ENCODE results near the gene ZNF865. TPM values are rescaled to one million over a fixed set of nuclear protein-coding genes. Genes with fewer than 3 reads are reported as not detected.
A peak's percentile ranks its signal among the peaks of the same experiment; 100 is the strongest.

The ZNF865 gene
- total and polyA plus RNA-seq, 2 of the 4 experiments (the other 2 are of a cell fraction): under 0.01 to 4.6 TPM

DNA sequence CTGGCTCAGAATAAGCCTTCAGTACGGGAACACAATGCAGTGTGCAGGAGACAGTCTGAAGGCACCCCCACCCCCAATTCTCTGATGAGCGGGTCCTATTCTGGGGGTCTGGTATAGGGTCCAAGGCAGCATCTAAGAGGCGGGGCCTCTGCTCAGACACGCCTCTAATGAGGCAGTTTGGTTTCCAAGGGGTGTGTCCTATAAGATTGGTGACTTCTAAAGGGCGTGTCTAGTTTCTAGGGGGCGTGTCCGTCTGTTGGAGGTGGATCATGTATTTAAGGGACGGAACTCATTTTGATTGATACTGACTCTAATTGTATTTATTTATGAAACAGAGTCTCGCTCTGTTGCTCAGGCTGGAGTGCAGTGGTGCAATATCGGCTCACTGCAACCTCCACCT, 14.8 kb upstream of the ZNF865 start:
- no peak for ATAC-seq (ENCODE audit: low read depth)
- POLR2A ChIA-PET (ENCODE audit: unreplicated experiment): no interaction called here
- peak overlapping the region; percentile 28 for H2AK9ac ChIP-seq (replicated peaks; ENCODE audit: low read depth, low read length, poor library complexity)

More for the DNA sequence above, 14.8 kb upstream of the ZNF865 start:
- H3K14ac ChIP-seq (replicated peaks; ENCODE audit: low read depth, low read length): no peak overlapping the region
- H3K4me3 ChIP-seq (ENCODE audit: insufficient read depth, low read depth, low read length): no peak overlapping the region
- H3K27ac ChIP-seq (ENCODE audit: insufficient read depth, low read length): no peak overlapping the region
- no peak for TF ChIP-seq USF2 (IDR thresholded peaks at IDR 0.05; ENCODE audit: low read depth, low read length)
- TF ChIP-seq RCOR1 (IDR thresholded peaks at IDR 0.05; ENCODE audit: insufficient replicate concordance, low read length): no peak
- TF ChIP-seq CTCF (conservative IDR thresholded peaks at IDR 0.05; ENCODE audit: low read depth, low read length): no peak
- in situ Hi-C loops (cut with MboI; ENCODE audit: low sequenced_read_pairs): no loop called here
- peaks cover 0 to under 1% of the 10 kb centered on the region in 2 experiments; a peak in 1 of 4 replicates for H3K79me1 ChIP-seq (ENCODE audit: low read depth in 1 of 2, low read length in 2 of 2)
- peaks cover 8% of the 10 kb centered on the region for H3K4me1 ChIP-seq (ENCODE audit: control insufficient read depth, insufficient read depth, low read length)
- peaks cover 30% of the 10 kb centered on the region for H3K36me3 ChIP-seq (ENCODE audit: control insufficient read depth, insufficient read depth, low read length)
- H3K18ac ChIP-seq (ENCODE audit: low read depth, low read length): no peak overlapping the region
- no peak overlapping the region for H2BK5ac ChIP-seq (ENCODE audit: low read depth, low read length, poor library complexity, severe bottlenecking)
- no peak overlapping the region for H3K23ac ChIP-seq (ENCODE audit: low read depth, low read length)
- no peak for DNase-seq
- H3K56ac ChIP-seq (ENCODE audit: extremely low read depth, insufficient read depth, low read length): no peak overlapping the region
- no peaks in the 10 kb centered on the region for H4K20me1 ChIP-seq (ENCODE audit: insufficient read depth, low read length)
- H4K91ac ChIP-seq (ENCODE audit: insufficient read depth, low read depth, low read length): no peak overlapping the region
- no peak overlapping the region for H2BK15ac ChIP-seq (ENCODE audit: low read depth, low read length)
- H2AK5ac ChIP-seq (ENCODE audit: low read depth, low read length): no peak overlapping the region
- no peak overlapping the region for H2BK120ac ChIP-seq (ENCODE audit: low read depth, low read length)
- H3K4me2 ChIP-seq (ENCODE audit: low read depth, low read length): no peak overlapping the region
- H3K9ac ChIP-seq (ENCODE audit: low read depth, low read length): no peak overlapping the region
- no peak overlapping the region for H4K5ac ChIP-seq (ENCODE audit: low read depth, low read length)
- no peaks in the 10 kb centered on the region for H3K9me3 ChIP-seq (ENCODE audit: control insufficient read depth, insufficient read depth, low read length)
- no peak overlapping the region for H2AFZ ChIP-seq (replicated peaks; ENCODE audit: low read length, poor library complexity)
- dilution Hi-C loops (cut with HindIII; ENCODE audit: low sequenced_read_pairs, unreplicated experiment): no loop called here
- no peak overlapping the region for H2BK20ac ChIP-seq (ENCODE audit: low read depth, low read length)
- CTCF ChIA-PET: no interaction called here
- 83% methylated on average over 1 of the region's 10 CpGs; no CpG with 5 or more reads in 1 of the 2 experiments for WGBS, 2 experiments (ENCODE audit: extremely low coverage in 2 of 2, insufficient read length in 1 of 2)
- intact Hi-C loops (cut with micrococcal nuclease): no loop called here
- H3K9me1 ChIP-seq (ENCODE audit: insufficient read depth, low read length): peaks cover 3% of the 10 kb centered on the region
- no peak overlapping the region for H3K4ac ChIP-seq (ENCODE audit: low read depth, low read length)
- no peak overlapping the region for H4K8ac ChIP-seq (ENCODE audit: low read depth in 2 of 2, low read length in 2 of 2)
- no peaks in the 10 kb centered on the region for H3K27me3 ChIP-seq (ENCODE audit: control insufficient read depth, insufficient read depth, low read length)
- BruUV-seq (replicated peaks): no TSS peak

Data from IMR-90 (cell line).